GM10847 (cell line): ENCODE data around the gene SEPTIN1.

ENCODE experiments used
- POLR2A ChIP-seq: IDR thresholded peaks from 2 replicates; pipeline ENCODE4 v1.6.1; 2011; ENCODE audit not compliant: insufficient read length; ENCODE audit errors: extremely low read depth

The SEPTIN1 gene

GRCh38 chr16:30372038-30372712, 10.2 kb downstream of the SEPTIN1 start:
- no peak for TF ChIP-seq POLR2A

DNA sequence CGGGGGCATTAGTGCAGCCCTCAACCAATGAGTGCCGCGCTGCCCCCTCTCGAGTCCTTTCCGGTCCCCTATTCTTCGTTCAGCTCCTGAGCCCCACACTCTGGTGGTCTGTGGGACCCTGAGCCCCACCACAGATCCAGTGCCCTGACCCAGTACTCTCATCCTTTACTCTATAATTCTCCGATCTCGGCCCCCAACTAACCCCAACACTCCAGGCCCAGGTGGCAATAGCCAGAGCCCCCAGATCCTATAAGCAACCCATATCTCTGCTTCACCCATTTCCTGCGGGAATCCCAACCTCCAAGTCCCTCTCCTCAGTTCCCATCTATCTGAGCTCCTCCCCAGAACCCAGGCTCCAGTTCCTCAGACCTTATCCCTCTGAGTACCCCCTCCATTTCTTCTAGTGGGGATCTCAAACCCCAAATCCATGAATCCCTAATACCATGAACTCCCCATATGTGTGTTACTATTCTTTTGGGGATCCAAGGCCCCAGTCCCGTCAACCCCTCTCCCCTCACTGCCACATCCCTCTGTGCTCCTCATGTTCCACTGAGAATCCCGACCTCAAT, 11.0 kb downstream of the SEPTIN1 start:
- peak; percentile 52 for TF ChIP-seq POLR2A

- TF ChIP-seq POLR2A = no peak
Measured at GRCh38 chr16:30370456-30371247, 11.7 kb downstream of the SEPTIN1 start, which contains the start of gene TBC1D10B. TBC1D10B (minus strand) TSS chr16:30370494; CDS start chr16:30370183, 311 bp downstream.

DNA sequence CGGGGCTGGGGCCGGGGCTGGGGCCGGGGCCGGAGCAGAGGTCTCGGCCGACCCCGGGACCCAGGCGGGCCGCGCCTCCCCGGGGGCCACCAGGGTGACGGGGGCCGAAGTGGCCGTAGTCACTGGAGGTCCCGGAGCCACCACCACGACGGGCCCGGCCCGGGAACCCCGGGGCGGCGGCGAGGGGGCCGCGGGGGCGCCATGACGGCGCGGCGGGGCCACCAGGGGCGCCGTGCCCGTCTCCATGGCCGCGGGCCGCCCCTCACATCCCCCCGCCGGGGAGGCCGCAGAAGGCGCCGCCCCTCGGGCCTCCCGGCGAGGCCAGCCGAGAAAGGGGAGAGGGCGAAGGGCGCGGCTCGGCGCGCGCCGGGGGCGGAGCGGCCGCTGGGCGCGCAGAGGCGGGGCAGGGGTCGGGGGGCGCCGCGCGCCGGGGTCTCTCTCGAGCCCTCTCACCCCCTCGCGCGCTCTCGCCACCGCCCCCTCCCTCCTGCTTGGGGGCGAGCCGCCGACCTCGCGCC, 12.4 kb downstream of the SEPTIN1 start:
- TF ChIP-seq POLR2A = peak; percentile 59

DNA sequence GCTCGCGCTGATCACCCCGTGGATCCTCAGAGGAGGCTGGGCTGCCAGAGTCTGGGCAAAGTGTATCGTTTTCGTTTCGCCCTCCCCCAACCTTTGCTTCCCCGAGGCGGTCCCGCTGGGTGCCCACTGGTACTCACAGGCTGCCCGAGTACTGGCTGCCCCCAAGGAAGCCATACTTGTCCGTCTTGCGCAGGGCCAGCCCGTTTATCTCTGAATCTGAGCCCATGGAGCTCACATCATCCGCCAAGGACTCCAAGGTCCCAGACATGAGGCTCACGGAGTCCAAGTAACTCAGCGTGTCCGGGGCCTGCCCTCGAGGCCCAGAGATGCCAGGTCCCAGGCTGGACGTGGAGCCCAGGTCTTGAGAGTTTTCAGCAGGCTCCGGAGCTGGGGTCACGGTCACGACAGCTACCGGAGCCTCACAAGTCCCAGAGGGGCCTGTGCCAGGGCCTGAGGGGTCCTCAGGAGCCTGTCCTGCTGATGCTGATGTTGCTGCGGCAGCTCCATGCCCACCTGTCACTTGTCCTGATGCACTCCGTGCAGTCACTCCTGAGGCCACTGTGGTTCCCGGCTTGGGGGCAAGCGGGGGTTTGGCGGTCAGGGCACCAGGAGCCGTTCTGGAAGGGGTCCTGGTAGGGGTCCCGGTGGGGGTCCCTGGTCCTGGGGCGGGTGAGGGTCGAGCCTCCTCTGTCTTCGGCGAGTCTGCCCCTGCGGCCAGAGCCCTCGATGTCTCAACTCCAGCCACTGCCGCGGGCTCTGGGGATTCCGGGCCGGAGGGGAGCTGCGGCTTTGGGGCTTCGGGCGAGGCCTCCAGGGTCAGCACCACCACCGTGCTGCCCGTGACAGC, 13.0 kb downstream of the SEPTIN1 start:
- no peak for TF ChIP-seq POLR2A

- TF ChIP-seq POLR2A = no peak
Measured at GRCh38 chr16:30368792-30369090, 13.6 kb downstream of the SEPTIN1 start.

GRCh38 chr16:30368122-30368791, 14.1 kb downstream of the SEPTIN1 start:
- no peak for TF ChIP-seq POLR2A

DNA sequence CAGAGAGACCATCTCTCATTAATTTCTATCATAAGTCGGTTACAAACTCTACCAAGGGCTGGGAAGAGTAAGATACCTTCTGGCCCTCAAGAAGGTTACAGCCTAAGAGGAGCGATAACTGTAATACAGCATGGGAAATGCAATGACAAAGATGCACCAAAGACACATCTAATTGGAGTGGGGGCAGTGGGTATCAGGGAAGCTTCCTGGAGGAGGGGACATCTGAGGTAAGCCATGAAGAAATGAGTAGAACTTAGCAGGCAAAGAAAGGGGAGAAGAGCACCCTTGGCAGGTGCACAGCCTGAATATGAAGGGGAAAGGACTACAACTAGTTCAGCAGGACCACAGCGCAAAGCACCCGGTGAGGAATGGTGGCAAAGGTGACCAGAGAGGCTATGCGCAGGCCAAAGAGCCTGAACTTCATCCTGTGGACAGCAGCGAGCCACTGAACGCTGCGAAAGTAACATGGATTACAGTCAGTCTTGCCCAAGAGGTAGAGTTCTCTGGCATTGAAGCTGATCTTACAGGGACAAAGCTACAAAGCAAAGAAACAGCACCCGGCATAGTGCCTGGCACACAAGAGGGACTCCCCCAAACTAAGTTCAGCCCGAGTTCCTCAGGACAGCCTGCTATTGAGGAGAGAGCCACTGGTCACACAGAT, 14.9 kb downstream of the SEPTIN1 start:
- no peak for TF ChIP-seq POLR2A

- no peak for TF ChIP-seq POLR2A
Measured at GRCh38 chr16:30366511-30366910, 15.8 kb downstream of the SEPTIN1 start.

DNA sequence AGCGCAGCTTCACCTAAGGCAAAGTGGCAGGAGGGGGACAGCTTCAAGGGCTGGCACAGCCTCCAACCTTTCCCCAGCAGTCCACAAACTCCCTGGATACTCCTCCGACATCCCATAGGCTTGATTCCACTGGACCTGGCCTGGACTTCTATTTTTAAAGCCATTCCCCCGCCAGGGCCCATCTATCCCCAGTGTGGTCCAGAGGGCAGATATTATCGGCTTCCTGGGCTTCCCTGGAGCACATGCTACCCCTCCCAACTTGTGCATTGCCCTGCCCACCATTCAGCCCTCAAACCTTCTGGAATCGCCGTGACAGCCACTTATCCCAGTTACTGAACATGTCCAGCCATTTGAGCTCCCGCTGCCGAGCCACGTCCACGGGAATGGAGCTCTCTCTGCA, 17.2 kb downstream of the SEPTIN1 start:
- no peak for TF ChIP-seq POLR2A

DNA sequence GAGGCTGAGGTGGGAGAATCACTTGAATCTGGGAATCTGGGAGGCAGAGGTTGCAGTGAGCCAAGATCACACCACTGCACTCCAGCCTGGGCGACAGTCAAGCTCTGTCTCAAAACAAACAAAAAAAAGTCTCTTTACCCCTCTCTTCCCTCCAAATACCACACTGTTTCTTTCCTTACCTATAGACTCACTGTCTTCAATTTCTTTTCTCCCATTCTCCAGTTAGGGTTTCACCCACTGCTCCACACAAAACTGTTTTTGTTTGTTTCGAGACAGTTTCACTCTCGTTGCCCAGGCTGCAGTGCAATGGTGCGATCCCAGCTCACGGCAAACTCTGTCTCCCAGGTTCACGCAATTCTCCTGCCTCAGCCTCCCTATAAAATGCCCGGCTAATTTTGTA, 21.2 kb downstream of the SEPTIN1 start:
- no peak for TF ChIP-seq POLR2A

DNA sequence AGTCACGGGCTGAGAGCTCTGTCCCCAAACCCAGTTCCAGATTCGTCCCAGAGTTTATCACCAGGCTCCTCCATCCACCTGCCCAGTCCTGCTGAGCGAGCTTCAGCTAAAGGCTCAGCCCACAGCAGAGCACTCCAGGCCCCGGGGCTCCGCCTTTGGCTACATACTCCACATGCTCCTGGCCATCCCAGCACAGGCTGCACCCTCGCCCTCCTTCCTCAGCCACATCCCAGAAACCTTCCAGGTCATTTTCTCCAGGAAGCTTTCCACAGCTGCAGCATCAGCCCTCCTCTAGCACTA, 22.5 kb downstream of the SEPTIN1 start:
- no peak for TF ChIP-seq POLR2A

DNA sequence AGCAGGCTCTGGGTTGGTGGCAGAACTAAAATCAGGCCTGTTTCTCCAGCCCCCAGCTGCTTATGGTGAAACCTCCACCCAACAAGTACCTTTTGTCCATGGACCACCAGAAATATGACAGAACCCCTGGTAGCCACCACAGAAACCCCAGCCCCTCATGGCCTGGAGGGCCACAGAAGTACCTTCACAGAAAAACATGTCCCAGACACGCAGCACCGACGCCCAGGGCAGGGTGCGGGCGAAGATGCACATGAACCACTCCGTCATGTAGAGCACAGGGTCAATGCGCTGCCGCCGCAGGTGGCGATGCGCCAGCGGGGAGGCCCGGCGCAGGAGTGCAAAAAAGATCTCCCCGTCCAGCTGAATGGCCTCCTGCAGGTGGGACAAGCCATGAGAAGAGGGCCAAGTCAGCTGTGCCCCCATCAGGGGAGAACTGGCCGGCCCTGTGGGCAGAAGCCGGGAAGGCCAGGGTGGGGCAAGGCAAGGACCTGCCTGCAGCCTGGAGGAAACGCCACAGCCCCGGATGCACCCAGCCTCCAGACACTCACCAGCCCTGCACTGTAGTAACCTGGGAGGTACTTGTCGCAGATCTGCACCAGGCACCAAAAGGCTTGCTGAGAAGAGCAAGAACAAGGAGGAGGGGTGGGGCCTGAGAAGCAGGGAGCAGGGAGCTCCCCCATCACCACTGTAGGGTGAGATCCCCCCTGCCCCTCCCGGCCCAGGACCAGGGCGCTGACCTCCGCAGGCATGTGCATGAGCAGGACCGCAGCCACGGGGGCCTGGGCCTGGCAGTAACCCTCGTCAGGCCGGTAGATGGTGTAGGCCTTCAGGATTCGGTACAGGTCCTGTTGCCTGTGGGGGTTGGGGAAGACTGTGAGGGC, 23.1 kb downstream of the SEPTIN1 start:
- TF ChIP-seq POLR2A = no peak
